Inflammatory macrophage (primary cell): ENCODE results near the gene PMPCB.

Source experiments
- DNase-seq, 2 donors: peaks; one replicate each; pipeline ENCODE4 v3.0.0-alpha.2; 2020 to 2022

Gene PMPCB

DNA sequence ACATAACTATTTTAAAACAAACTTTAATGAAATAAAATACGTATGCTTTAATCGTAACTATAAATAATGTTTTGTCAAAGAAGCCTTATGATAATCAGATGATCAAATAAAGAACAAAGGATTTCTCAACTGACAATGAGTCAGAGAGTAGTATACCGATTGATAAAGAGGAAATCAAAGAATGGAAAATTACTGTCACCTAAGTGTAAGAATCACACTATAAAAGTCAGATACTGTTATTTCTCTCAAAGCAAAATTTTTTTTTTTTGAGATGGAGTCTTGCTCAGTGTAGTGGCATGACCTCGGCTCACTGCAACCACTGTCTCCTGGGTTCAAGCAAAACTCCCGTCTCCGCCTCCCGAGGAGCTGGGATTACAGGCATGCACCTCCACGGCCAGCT lies 28.5 kb downstream of the PMPCB start:
- peak in 1 of 2 donors; percentile 14 for DNase-seq

DNA sequence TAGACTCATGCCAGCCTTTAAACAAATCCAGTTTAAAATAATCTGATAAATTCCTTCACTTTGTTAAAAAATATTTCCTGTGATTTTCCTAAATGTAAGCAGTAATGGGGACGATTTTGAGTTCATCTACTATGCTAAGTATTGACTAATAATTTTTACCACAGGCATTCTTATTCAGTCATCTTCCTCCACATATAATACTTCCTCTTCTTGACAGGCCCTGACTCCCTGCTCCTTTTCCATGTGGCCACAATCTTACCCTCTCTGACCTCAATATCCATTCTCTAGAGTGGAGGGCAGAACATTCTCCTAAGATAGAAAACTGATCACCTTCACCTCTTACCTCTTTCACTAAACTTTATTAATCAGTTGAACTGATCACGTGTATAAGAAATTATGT lies 39.5 kb downstream of the PMPCB start:
- DNase-seq: peak; percentile 39 to 64

DNA sequence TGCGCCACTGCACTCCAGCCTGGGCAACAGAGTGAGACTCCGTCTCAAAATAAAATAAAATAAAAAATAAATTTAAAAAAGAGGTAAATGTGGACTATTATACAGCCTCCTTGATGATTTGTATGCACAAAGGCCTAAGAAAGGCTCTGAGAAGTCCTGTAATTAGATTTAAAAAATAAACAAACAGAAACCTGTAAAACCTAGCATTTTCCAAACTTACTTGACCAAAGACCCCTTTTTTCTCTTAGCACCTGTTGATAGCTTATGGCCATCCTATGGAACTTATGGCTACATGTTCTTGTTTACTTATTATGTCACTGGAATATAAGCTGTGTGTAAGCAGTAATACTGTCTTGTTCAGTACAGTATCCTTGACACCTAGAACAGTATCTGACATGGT lies 41.6 kb downstream of the PMPCB start:
- DNase-seq: no peak

DNA sequence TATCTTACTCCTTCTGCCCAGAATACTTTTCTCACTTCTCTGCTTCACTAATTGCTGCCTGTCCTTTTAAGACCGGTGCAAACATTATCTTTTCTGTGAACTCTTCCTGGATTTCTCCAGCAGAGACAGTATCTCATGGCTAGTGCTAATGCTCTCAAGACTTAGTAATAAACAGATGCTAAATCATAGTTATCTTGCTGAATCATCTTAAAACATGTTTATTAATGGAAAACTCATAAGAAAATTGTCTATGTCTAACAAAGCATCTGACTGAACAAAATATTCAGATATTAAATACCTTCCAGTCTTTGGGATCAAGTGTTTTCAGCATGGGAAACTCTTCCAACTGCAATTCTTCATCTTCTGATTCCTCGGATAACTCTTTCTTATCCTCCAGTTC lies 44.2 kb downstream of the PMPCB start:
- no peak for DNase-seq

DNA sequence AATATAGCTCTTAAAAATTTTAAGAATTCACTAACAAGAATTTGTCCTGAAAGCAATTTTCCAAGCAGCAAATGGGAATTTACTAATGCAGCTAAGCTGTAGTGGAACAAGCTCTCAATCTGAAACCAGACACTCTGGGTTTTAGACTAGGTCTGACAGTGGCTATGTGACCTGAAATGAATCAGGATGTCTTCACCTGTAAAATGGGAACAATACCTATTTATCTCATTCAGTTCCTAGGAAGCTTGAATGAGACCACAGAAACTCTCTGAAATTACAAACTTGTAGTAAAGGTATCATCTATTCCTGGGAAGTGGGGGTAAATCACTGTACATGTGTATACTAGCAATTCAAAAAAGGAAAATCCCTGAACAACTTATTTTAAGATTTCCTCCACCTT lies 46.1 kb downstream of the PMPCB start:
- no peak for DNase-seq

DNA sequence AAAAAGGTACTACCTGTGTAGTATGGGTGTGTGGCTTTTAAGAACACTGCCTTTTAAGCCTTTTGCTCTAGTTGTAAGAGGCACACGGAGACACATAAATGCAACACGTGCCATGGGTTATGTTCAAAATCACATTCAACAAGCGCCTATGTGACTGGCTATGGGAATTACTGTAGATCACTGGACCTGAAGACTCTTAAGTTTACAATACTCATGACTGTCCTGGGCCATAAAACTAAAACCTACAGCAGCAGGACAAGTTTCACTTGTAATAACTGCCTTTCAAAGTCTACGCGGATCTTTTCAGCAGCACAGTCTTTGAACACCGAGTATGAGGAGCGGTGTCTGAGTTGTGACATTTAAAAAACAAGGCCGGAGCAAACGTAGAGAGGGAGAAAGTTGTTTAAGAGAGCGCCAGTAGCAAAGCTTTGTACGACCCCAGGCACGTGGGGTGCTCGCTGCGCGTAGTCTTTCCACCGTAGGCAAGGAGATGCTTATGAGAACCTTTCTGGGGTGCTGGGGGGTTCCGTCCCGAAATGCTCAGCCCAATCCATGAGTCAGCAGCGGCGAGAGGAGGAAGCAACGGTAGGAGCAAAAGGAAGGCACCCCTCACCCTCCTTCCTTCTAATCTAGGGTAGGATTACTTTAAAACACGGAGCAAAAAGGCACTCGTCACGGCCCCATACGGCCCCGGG lies 46.7 kb downstream of the PMPCB start:
- peak; percentile 42 for DNase-seq

DNA sequence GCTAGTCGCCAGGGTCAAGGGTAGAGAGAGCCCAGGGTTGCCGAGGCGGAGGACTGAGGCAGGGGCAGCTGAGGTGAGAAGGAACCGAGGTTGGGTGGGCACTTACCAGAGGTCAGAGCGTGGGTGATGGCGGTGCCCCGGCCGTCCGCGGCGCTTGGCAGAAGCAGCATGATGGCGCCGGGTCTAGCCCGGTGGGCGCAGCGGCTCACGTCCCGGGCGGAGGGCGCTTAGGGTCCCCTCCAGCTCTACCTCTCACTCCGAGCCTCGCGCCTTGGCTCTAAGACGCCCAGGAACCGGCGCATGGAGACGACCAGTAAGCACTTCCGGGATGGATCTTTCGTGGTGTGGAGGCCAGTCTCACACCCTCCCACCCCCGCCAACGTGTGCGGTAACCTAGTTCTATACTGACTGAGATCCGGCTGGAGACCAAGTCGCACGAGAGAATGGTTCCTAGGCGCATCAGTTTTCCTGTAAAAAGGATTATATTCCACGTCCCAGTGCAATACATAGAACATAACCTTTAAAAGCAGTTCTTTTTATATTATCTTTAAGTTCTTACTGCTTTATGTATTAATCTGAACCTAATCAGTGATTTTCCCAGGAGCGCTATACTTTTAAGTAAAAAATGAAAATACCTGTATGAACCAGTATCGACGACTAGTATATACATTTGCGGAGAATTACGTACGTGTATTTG lies 47.4 kb downstream of the PMPCB start, which contains the start of gene DNAJC2:
Gene DNAJC2 (minus strand): TSS at position 315 of the 697 bp plus-strand sequence. CDS start 145 bp downstream, at position 170.
- DNase-seq: peak; percentile 88 to 93

DNA sequence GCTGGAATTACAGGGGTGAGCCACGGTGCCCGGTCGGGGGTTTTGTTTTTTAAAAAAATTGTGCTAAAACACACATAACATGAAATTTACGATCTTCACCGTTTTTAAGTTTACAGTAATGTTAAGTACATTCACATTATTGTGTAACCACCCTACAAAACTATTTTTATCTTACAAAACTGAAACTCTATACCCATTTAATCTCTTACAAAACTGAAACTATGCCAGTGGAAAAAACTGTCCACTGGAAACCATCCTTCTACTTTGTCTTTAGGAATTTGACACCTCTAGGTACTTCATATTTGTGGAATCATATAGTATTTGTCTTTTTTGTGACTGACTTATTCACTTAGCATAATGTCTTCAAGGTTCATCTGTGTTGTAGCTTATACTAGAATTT lies 49.2 kb downstream of the PMPCB start:
- no peak for DNase-seq

DNA sequence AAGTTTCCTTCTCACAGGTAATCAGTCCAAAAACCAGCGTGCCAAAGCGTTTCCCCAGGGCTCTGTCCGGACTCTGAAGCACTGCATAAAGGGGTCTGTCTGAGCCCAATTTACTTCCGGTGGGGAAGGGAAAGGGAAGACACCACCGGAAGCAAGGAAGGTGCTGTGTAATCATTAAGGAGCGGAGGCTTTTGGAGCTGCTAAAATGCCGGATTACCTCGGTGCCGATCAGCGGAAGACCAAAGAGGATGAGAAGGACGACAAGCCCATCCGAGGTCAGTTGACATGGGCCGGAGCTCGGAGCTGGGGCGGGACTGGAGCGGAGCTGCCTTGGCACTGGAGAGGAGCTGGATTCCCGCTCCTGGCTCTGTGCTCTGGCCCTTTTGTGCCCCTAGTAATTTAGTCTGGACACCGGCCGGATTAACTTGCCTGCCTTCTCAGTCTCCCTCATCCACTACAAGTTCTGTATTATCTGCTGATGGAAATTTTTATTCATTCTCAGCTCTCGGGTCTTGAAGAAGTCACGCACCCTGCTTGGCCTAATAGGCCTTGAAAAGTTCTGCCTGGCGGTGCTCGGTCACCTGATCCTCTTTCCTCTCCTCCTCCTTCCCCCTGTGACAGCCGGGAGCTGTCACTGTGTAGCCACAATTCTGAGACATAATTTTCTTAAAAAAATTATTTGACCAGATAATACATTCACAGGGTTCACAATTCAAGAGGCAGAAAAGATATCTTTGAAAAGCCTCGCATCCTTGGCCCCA lies 50.5 kb downstream of the PMPCB start, which contains the start of gene PSMC2:
Gene PSMC2 (plus strand): TSS at position 137 of the 761 bp plus-strand sequence. CDS start 69 bp downstream, at position 206.
- DNase-seq: peak; percentile 88 to 92

DNA sequence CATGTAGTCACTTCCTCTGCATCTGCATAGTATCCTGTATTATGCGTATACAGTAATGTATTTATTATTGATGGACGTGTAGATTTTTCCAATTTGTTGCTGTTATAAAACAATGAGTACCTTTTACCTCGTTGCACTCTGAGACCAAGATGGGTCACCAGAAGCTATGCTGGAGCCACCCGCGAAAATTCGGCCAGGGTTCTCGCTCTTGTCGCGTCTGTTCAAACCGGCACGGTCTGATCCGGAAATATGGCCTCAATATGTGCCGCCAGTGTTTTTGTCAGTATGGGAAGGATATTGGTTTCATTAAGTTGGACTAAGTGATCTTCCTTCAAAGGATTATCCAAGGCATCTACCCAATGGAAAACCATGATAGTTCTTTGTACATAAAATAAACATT lies 51.2 kb downstream of the PMPCB start:
- DNase-seq: no peak

DNA sequence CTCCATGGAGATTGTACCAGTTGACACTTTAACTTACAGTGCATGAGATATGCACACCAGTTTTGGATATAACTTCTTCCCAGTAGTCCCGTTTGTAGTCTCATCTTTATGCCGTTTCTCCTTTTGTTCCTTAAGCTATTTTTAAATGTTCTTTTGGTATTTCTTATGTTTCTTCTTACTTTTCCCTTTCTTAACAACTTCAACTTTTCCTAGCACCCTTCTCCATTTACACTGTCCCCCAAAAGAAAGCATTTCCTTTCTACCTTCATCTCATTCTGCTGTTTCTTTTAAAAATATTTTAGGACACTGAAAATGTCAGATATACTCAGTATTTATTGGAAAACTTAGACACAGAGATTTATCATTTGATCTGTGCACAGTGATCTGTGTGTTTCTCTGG lies 51.7 kb downstream of the PMPCB start:
- DNase-seq: no peak

DNA sequence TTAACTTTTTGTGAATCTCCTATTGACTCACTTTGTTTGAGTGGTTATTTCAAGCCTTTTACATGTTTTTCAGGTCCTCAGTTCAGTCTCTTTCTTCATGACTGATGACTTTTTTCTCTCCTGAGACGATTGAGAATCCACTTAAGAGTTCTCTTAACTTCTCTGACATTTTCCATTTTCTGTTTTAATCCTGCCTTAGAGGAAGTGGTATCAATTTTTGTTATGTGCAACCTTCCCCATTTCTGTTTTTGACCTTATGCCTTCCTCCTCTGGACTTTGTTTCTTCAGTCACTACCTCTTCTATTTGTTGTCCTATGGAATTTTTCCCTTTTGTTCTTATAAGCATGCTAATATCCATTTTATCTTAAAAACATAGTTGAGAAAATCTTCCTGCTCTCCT lies 52.6 kb downstream of the PMPCB start:
- peak in 1 of 2 donors; percentile 48 for DNase-seq
